T47D (cell line): ENCODE measurements around the gene FGD2.

ENCODE experiments used
- DNase-seq, 2 experiments: peaks; one replicate each; pipeline versions ENCODE4 v3.0.0 to v3.0.0-alpha.2; 2011 to 2012; ENCODE audit warnings: low read depth in 1 of 2, low spot score in 1 of 2
- JUND ChIP-seq: IDR thresholded peaks from 2 replicates; pipeline ENCODE4 v1.6.1; 2012; ENCODE audit warnings: low read depth
- in situ Hi-C: cut with HindIII; loops from 2 replicates; pipeline ENCODE4 v1.10.0; 2016; ENCODE audit warnings: low sequenced_read_pairs, low pct_unique_long_range_greater_than_20kb

Gene FGD2

GRCh38 chr6:37008484-37009465 is 3.3 kb downstream of the FGD2 start:
- no peak for TF ChIP-seq JUND
- in situ Hi-C loops, result no loop called here
- DNase-seq, result no peak

DNA sequence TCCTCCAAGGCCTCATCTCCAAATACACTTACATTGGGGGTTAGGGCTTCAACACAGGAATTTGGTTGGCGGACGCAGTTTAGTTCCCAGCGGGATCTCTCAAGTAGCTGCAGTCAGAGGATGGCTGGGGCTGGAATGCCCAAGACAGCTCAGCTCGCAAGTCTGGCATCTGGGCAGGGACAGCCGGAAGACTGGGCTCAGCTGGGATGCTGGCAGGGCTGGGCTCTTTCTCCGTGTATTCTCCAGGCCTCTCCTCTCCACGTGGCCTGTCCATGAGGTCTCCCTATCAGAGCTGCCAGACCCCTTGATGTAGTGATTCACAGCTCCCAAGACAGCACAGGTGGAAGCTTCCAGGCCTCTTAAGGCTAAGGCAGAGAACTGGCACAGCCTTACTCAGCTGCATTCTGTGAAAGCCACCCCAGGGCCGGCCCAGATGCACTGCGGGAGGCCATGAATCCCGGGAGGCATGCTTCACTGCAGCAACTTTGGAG is 5.0 kb downstream of the FGD2 start:
- TF ChIP-seq JUND, result no peak
- in situ Hi-C loops, result no loop called here
- no peak for DNase-seq

GRCh38 chr6:37011656-37012378 is 6.4 kb downstream of the FGD2 start:
- no peak for TF ChIP-seq JUND
- in situ Hi-C loops, result no loop called here
- DNase-seq, result no peak

DNA sequence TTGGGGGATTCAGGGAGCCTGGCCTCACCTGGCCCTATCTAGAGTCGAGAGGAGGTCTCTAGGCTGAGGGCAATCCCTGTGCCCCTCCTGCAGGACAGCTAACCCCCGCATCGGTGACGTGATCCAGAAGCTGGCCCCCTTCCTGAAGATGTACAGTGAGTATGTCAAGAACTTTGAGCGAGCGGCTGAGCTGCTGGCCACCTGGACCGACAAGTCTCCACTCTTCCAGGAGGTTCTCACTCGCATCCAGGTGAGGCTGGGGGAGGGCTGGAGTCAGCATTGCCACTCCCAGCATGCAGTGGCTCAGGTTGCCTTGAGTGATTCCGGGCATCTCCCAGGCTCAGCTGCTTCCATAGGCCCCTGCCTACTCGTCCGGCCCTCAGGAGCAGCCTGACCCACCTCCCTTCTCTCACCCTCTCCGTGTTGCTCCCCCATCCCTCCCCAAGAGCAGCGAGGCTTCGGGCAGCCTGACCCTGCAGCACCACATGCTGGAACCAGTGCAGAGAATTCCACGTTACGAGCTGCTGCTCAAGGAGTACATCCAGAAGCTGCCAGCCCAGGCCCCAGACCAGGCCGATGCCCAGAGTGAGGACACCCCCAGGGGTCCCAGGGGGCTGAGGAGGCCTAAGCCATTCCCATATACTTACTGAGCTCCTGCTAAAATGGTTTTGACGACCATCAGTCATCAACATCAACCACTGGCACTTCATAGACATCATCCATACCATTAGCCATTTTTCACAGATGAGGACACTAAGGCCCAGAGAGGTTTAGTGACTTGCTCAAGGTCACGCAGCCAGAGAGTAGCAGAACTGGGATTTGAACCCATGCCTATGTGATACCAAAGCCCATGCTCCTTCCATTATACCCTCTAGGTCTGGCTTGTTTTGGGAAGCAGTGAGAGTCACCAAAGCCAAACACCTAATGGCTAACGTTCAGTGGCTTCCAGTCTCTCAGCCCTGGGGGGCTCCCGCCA is 8.3 kb downstream of the FGD2 start:
- DNase-seq, result no peak
- no peak for TF ChIP-seq JUND
- in situ Hi-C loops, result no loop called here

- in situ Hi-C loops, result no loop called here
- no peak for DNase-seq
- TF ChIP-seq JUND, result no peak
Observed at GRCh38 chr6:37014667-37015066, 9.2 kb downstream of the FGD2 start.

DNA sequence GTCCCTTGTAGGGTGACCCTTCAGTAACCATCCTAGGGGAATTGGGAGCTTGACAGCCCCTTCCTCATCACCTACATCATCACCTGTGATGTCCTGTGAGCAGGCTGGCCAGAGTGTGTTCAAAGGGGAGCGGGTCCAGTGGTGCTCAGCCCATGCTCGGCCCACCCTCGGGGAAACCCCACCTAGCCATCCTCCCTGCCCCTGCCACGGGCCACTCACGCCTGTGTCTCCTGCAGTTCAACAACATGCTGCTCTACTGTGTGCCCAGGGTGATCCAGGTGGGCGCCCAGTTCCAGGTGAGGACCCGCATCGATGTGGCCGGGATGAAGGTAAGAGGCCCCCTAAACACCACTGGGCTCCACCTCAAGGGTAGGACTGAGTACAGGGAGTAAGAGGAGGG is 10.1 kb downstream of the FGD2 start:
- no peak for TF ChIP-seq JUND

DNA sequence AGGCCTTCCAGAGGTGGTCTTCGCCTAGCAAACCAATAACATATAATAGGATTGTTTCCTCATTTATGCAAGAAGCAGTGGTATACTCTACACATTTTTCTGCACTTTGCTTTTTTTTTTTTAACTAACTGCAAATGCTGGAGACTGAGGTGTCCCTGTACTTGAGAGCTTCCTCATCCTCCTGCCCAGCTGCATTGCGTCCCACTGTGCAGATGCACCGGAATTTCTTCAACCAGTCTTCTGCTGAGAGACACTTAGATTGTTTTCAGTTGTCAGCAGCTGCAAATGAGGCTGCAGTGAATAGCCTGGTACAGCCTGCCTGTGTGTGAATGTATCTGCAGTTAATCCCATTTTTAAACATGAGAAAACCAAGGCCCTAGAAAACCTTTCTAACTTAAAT is 11.5 kb downstream of the FGD2 start:
- no peak for DNase-seq
- TF ChIP-seq JUND, result no peak
- in situ Hi-C loops, result no loop called here

More for the DNA sequence above, 10.1 kb downstream of the FGD2 start:
- no peak for DNase-seq
- in situ Hi-C loops, result no loop called here

- no peak for DNase-seq
- TF ChIP-seq JUND, result no peak
- in situ Hi-C loops, result no loop called here
Observed at GRCh38 chr6:37017606-37018197, 12.2 kb downstream of the FGD2 start.

DNA sequence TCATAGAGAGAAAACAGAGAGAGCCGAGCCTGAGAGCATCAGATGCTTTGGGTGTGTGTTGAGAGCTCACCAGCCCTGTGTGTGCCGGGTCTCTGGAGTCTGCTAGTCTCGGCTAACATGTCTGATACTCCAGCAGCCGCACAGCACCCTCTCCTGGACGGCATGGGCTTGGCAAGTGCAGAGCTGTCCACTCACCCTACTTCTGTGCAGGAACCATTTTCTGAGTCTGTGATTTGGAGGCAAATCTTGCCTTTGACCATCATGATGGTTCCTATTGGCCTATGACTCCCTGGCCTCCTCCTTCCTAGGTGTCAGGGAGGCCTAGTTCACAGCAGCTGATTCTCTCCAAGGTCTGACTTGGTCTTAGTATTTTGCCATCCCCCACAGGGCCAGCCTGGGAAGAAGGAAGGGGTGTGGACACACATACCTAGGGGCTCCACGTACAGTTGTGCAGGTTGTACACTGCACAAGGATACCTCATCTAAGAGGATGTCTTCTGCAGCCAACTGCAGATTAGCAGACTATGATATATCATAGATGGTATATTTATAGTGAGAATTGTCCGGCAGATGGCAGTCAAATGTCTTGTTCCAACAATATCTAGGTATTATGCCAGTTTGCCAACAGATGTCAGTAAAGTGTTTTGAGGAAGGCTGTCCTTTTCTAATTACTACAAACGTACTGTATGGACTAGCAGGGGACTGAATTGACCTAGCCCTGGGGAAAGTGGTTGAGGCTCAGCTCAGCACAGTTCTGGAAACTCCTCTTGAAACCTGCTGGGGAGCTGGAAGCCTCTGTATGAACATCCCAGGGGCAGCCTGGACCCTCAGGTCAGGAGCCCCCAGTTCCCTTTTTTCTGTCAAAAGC is 13.0 kb downstream of the FGD2 start:
- in situ Hi-C loops, result no loop called here
- TF ChIP-seq JUND, result no peak
- peak; percentile 67 to 90 for DNase-seq

DNA sequence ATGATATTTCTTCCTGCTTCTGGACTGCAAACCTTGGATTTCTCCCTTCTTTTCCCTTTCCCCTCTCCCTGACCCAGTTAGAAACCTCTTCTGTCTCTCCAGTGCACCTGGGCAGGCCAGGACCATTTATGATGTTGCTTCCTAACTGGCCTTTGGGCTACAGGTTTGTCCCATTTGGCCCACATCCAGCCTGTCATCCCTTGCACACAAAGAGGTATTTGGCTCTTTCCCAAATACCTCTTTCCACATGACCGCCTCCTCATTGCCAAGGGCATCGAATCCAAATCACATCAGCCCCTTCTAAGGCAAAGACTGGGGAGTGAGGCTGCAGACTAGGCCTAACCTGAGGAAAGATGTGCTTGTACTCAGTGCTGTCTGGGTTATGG is 13.6 kb downstream of the FGD2 start:
- DNase-seq, result peak in 1 of 2 experiments; percentile 78
- TF ChIP-seq JUND, result no peak
- in situ Hi-C loops, result no loop called here

GRCh38 chr6:37020381-37020780 is 14.9 kb downstream of the FGD2 start:
- TF ChIP-seq JUND, result no peak
- DNase-seq, result peak in 1 of 2 experiments; percentile 47
- in situ Hi-C loops, result no loop called here
